Upper lobe of left lung (tissue), 4 donors: Measurements from ENCODE around the gene SAMD8.

Experiments
- CTCF ChIP-seq, 6 experiments: fragments of 450-650 bp in 4 of 6; fragments of 200-600 bp in 2 of 6; sonication (generic) in 2 of 6; IDR thresholded peaks; one replicate each; pipeline ENCODE4 v1.5.1; 2016 to 2019; ENCODE audit warnings: antibody characterized with exemption in 6 of 6
- EP300 ChIP-seq, 4 donors: sonication (generic); formaldehyde crosslinking; IDR thresholded peaks; one replicate each; pipeline ENCODE4 v1.5.1; 2017; ENCODE audit warnings: antibody characterized with exemption in 4 of 4, control low read depth in 2 of 4
- POLR2A ChIP-seq, 4 donors: fragments of 450-650 bp; IDR thresholded peaks; one replicate each; pipeline ENCODE4 v1.5.1; 2016 to 2017; ENCODE audit warnings: antibody characterized with exemption in 4 of 4, mild to moderate bottlenecking in 2 of 4
- POLR2AphosphoS5 ChIP-seq, 2 donors: sonication (generic); formaldehyde crosslinking; IDR thresholded peaks; one replicate each; pipeline ENCODE4 v1.5.1; 2017; ENCODE audit warnings: antibody characterized with exemption in 2 of 2

GRCh38 chr10:75181073-75181472 lies 69.6 kb downstream of the SAMD8 start:
- TF ChIP-seq CTCF (IDR thresholded peaks at IDR 0.05) (no peak), POLR2A (IDR thresholded peaks at IDR 0.05) (no peak), POLR2AphosphoS5 (IDR thresholded peaks at IDR 0.05) (no peak), EP300 (IDR thresholded peaks at IDR 0.05) (no peak)
